GM08714 (cell line): Measurements from ENCODE around the gene TPPP2.
"Not testable (repeated sequence)": the region's sequence is repeated elsewhere in the genome, so short reads cannot be mapped to it uniquely, and the experiment has no call there.

Source experiments
- H3K4me3 ChIP-seq: fragments of 200-500 bp; sonication (Bioruptor generic); 2 replicates; pipeline ENCODE4 v1.5.1; 2014; ENCODE audit warnings: mild to moderate bottlenecking, low read length, inconsistent platforms
- ZNF274 ChIP-seq: IDR thresholded peaks from 2 replicates; pipeline ENCODE4 v1.6.1; 2012; ENCODE audit warnings: mild to moderate bottlenecking, low read depth, low read length

The TPPP2 gene

DNA sequence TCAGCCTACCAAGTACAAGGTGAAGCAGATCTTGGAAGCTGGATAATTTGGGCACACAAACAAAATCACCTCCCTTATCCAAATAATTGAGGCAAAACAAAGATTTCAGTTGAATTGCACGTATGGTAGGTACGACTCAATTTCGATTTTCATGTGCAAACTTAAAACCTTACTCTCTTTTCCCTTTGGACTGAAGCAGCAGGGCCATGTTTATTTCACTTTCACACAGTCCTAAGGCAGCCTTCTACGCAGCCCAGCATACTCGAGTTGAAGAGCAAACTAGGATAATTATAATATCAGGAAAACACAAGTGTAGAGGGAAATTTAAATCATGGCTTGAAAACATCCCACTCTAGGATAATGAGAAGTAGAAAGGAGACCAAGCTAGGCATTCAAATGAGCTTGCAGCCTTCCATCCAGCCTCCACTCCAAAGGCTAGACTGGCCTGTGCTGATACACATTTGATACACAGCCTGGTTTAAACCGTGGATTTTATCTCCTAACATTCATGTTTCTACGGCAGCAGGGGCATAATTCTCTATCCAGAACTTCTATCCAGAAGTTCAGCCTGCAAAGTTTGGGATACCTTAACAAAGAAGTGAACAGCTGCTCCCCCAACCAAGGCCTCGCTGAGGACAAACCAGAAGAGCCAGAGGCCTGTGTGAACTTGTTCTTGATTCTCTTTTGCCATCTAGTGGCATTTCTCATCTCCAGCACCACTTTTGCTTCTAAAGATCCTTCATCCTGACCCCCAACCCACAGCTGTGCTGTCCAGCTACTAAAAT, 9.8 kb downstream of the TPPP2 start:
- TF ChIP-seq ZNF274 = no peak
- H3K4me3 ChIP-seq = no peak overlapping the region

DNA sequence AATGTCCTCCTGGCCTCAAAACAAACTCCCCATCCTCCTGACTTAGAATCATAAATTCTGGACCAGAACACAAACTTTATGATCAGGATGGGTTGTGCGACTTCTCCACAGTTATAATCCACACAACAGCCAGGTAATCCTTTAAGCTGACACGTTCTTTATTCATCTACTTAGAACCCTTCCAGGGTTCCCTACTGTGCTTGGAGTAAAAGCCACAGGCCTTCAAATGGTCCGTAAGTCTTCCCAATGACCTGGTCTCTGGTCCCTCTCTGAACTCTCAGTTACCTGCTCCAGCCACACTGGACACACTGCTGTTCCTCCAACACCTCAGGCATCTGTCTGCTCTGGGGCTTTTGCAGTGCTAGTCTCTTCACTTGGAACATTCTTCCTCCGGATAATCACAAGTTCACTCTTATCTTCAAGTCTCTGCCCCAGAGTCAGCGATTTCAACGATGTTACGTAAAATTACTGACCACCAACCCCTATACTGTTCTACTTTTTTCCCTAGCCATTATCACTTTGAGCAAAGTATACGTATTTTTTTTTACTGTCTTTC, 10.4 kb downstream of the TPPP2 start:
- no peak overlapping the region for H3K4me3 ChIP-seq
- TF ChIP-seq ZNF274 = no peak

DNA sequence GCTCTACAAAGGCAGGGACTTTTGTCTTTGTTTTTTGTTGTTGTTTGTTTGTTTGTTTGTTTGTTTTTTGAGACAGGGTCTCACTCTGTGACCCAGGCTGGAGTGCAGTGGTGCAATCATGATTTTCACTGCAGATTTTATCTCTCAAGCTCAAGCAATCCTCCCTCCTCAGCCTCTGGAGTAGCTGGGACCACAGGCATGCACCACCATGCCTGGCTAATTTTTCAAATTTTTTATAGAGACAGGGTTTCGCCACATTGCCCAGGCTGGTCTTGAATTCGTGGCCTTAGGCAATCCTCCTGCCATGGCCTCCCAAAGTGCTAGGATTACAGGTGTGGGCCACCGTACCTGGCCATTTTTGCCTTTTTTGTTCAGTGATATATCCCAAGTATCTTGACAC, 10.9 kb downstream of the TPPP2 start:
- H3K4me3 ChIP-seq = not testable (repeated sequence)

DNA sequence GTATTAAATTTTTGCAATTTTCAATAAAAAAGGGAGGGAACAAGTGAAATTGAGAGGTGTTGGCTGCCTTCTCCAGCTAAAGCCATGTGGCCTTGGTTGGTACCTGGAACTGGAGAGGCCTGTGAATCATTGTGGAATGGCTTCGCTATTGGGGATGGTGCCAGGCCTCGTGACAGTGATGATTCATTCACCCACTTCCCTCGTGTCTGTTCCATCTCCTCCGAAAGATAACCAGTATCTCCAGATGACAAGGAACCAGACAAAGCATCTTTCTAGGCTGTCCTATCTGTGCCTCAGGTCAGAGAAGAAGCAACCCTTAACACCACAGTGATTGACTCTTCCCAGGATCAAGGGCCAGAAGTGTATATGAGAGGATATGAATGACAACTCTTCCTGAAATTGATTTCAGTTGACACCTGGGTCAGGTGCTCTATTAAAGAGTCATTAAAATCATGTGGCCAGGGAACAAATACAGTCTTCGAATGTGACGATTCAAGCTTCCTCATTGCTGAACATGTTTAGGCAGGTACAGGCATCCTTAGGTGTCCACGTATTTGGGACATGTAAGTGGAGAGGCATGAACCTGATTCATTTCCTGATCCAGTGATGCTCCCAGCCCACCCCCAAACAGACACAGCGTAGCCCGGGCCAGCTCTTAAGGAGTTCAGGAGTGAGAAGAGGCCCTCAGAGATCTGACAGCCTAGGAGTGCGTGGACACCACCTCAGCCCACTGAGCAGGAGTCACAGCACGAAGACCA, 11.8 kb downstream of the TPPP2 start, which contains the start of gene RNASE7:
RNASE7 (plus strand) TSS at position 687 of the 758 bp plus-strand sequence. CDS start 631 bp downstream, outside the sequence.
- H3K4me3 ChIP-seq = no peak within 1 kb of the TSS
- no peak for TF ChIP-seq ZNF274

DNA sequence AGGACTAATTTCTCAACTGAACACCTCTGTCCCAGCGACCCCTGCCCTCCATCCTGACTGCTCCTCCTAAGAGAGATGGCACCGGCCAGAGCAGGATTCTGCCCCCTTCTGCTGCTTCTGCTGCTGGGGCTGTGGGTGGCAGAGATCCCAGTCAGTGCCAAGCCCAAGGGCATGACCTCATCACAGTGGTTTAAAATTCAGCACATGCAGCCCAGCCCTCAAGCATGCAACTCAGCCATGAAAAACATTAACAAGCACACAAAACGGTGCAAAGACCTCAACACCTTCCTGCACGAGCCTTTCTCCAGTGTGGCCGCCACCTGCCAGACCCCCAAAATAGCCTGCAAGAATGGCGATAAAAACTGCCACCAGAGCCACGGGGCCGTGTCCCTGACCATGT, 12.9 kb downstream of the TPPP2 start:
- H3K4me3 ChIP-seq = no peak overlapping the region
- TF ChIP-seq ZNF274 = no peak

DNA sequence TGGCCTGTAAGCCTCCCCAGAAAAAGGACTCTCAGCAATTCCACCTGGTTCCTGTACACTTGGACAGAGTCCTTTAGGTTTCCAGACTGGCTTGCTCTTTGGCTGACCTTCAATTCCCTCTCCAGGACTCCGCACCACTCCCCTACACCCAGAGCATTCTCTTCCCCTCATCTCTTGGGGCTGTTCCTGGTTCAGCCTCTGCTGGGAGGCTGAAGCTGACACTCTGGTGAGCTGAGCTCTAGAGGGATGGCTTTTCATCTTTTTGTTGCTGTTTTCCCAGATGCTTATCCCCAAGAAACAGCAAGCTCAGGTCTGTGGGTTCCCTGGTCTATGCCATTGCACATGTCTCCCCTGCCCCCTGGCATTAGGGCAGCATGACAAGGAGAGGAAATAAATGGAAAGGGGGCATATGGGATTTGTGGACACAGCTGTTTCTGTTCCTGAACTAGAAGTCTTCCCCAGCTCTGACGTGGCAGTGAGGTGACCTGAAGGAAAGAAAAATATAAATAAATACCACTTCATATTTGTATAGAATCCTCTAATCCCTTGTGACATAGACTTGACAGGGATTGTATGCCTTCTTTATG, 13.5 kb downstream of the TPPP2 start:
- no peak overlapping the region for H3K4me3 ChIP-seq
- no peak for TF ChIP-seq ZNF274

DNA sequence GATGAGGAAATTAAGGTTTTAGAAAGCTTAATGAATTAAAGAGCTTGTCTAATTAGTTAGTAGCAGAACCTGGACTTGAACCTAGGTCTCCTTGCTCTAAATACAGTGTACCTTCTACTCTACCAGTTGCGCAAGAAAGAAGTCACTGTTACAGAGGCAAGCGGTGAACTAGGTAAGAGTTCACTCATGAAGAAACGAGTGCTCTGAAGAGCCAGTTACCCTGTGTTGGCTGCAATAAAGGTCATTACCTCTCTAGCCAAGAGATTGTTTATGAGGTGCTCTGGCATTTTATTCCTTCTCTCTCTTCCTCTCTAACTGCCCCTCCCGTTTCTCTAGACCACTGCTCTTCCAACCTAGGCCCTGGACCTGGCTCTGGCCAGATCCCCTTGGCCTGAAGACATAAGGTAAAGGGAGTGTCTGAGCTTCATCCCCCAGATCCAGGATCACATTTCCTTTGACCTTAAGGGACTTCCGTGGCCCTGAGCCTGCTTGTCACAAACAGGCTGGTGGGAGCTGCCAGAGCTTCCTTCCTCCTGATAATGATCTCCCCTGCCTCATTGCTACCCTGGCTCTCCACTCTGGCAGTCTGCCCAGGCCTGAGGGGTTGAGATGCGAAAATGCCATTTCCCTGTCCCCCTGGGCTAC, 14.1 kb downstream of the TPPP2 start:
- TF ChIP-seq ZNF274 = no peak

DNA sequence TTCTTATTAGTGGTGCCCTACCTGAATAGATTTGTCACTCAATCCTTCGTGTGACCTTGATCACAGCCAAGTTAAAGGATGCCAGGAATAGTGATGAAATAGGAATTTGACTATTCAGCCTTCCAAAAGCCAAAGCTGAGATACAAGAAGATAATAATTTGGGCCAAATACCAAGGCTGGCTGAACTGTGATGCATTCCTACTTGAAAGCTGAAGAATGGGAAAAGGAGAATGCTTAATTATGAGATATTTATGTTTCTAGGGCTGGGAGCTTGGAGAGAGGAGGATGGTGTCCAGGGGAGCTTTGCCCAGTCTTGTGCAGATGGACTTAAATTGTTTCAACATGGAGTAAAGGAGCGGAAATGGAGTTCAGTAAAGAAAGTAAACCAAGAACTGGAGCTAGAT, 17.4 kb downstream of the TPPP2 start:
- TF ChIP-seq ZNF274 = no peak
- H3K4me3 ChIP-seq = no peak overlapping the region

More for the DNA sequence above, 14.1 kb downstream of the TPPP2 start:
- H3K4me3 ChIP-seq = no peak overlapping the region

DNA sequence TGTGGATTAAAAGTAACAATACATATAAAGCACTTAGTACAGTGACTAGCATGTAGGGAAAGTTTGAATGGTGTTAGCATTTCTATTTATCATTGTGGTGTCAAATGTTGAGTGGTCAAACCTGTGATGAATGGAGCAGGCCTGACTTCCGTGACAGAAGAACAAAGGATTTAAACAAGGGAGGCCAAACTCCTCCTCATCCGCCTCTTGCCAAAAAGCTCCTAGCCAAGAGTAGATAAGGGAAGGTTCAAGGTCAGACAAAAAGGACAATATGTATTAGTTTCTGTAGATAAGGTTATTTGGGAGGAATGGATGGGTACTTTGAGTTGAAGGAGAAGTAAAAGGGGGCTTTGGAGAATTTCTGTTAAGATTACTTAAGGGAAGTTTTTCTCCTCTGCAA, 18.6 kb downstream of the TPPP2 start:
- no peak for TF ChIP-seq ZNF274
- no peak overlapping the region for H3K4me3 ChIP-seq

DNA sequence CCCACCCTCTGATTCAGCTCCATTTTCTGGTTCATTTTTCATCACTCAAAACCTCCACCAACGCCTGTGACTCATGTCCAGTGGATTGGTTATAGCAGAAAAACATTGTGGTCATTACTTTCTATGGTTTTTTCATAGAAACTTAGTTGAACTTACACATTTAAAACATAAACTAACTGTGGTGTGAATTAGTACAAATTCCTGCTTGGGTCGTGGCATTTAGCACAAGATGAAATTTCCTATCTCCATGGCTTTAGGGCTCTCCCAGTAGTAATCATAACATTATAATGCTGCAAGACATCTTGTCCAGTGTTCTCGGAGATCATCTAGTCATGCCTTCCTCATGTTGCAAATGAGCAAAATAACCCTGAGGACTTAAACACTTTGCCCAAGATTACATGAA, 19.3 kb downstream of the TPPP2 start:
- H3K4me3 ChIP-seq = no peak overlapping the region
- TF ChIP-seq ZNF274 = no peak

DNA sequence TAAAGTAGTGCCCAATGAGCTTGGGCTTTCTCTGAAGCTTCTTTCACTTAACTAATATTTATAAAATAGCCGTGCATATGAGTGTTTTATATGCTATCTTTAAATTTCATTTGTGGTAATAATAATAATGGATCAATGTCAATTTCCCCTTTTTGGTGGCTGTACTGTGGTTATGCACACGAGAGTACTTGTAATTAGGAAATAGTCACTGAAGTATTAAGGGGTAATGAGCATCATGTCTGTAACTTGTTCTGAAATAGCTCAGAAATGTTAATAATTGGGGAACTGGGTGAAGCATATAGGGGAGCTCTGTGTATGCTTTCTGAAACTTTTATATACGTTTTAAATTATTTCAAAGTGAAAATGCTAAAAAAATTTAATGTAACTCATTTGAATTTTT, 20.6 kb downstream of the TPPP2 start:
- no peak overlapping the region for H3K4me3 ChIP-seq
- no peak for TF ChIP-seq ZNF274

DNA sequence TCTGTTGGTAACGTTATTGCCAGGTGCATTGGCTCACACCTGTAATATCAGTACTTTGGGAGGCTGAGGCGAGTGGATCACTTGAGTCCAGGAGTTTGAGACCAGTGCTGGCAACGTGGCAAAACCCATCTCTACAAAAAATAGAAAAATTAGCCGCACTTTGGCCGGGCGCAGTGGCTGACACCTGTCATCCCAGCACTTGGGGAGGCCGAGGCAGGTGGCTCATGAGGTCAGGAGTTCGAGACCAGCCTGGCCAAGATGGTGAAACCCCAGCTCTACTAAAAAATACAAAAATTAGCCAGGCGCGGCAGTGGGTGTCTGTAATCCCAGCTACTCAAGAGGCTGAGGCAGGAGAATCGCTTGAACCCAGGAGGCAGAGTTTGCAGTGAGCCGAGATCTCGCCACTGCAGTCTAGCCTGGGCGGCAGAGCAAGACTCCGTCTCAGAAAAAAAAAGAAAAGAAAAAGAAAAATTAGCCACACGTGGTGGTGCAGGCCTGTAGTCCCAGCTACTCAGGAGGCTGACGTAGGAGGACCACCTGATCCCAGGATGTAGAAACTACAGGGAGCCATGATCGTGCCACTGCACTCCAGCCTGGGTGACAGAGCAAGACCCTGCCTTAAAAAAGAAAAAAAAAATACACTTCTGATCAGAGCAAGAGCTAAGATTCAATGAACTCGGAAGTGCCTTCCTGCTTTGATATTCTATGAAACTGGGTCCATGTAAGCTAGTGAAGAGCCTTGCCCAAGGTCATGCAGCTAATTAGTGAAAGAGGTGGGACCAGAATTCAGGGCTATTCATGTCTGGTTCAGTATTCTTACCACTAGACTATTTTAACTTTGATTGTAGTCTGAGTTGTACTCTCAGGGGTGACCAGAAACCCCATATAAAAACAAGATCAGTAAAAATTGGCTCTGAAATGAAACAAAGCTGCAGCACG, 23.4 kb downstream of the TPPP2 start:
- TF ChIP-seq ZNF274 = no peak
- H3K4me3 ChIP-seq = no peak overlapping the region

DNA sequence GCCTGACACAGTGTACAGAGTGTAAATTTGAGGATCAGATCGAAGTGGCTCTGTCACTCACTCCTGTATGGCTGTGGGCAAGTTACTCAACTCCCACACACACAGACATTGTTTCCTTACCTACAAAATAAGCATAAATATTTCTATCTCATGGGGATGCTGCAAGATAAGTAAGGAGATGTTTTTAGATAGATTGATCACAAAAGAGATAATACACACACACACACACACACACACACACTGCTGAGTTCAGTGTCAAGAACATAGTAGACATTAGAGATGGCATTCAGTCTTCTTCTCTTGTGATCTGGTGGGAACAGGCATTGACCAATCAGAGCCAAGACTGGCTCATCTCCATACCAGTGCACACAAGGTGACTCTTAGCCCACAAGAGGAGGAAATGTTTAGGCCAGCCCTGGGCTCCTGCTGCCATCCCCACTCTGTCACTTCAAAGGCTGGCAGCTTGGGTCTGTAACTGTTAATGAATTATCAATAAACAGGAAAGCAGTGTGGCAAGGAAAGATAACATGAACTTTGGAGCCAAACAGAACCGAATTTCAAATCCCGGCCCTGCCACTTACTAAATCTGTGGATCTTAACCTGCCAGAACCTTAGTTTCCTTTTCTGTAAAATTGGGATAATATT, 24.2 kb downstream of the TPPP2 start:
- H3K4me3 ChIP-seq = no peak overlapping the region
- TF ChIP-seq ZNF274 = no peak
